IMR-90 (cell line): ENCODE results near the gene PRKCH.

Experiments
- CEBPB ChIP-seq: IDR thresholded peaks from 2 replicates; pipeline ENCODE4 v1.6.1; 2012; ENCODE audit warnings: low read depth, low read length, improper control_type of control experiment
- CHD1 ChIP-seq: IDR thresholded peaks from 2 replicates; pipeline ENCODE4 v1.6.1; 2012; ENCODE audit warnings: low read depth, low read length, improper control_type of control experiment
- FOS ChIP-seq: fragments of 150-350 bp; IDR thresholded peaks from 2 replicates; pipeline ENCODE4 v1.6.1; 2016; ENCODE audit warnings: low read depth, low read length
- MXI1 ChIP-seq: IDR thresholded peaks from 2 replicates; pipeline ENCODE4 v1.6.1; 2012; ENCODE audit warnings: low read depth, mild to moderate bottlenecking, low read length, moderate library complexity, borderline replicate concordance
- POLR2A ChIP-seq: IDR thresholded peaks from 2 replicates; pipeline ENCODE4 v1.6.1; 2012; ENCODE audit warnings: mild to moderate bottlenecking, low read depth, low read length
- USF2 ChIP-seq: fragments of 150-350 bp; IDR thresholded peaks from 2 replicates; pipeline ENCODE4 v1.6.1; 2017; ENCODE audit warnings: mild to moderate bottlenecking, antibody characterized with exemption, low read length, low read depth
- TF ChIP-seq, protein P1 (sequence below): conservative IDR thresholded peaks from 2 replicates; pipeline ENCODE4 v1.5.1; 2012; ENCODE audit warnings: mild to moderate bottlenecking, low read depth, low read length, improper control_type of control experiment
- TF ChIP-seq, protein P2 (sequence below): fragments of 150-350 bp; IDR thresholded peaks from 2 replicates; pipeline ENCODE4 v1.6.1; 2016; ENCODE audit warnings: low read depth, mild to moderate bottlenecking, low read length, moderate library complexity, borderline replicate concordance

- TF ChIP-seq, protein P1, sequence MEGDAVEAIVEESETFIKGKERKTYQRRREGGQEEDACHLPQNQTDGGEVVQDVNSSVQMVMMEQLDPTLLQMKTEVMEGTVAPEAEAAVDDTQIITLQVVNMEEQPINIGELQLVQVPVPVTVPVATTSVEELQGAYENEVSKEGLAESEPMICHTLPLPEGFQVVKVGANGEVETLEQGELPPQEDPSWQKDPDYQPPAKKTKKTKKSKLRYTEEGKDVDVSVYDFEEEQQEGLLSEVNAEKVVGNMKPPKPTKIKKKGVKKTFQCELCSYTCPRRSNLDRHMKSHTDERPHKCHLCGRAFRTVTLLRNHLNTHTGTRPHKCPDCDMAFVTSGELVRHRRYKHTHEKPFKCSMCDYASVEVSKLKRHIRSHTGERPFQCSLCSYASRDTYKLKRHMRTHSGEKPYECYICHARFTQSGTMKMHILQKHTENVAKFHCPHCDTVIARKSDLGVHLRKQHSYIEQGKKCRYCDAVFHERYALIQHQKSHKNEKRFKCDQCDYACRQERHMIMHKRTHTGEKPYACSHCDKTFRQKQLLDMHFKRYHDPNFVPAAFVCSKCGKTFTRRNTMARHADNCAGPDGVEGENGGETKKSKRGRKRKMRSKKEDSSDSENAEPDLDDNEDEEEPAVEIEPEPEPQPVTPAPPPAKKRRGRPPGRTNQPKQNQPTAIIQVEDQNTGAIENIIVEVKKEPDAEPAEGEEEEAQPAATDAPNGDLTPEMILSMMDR, result no peak
- TF ChIP-seq CHD1 (no peak), FOS (no peak), POLR2A (no peak), MXI1 (no peak), CEBPB (no peak), USF2 (no peak)
- TF ChIP-seq, protein P2, sequence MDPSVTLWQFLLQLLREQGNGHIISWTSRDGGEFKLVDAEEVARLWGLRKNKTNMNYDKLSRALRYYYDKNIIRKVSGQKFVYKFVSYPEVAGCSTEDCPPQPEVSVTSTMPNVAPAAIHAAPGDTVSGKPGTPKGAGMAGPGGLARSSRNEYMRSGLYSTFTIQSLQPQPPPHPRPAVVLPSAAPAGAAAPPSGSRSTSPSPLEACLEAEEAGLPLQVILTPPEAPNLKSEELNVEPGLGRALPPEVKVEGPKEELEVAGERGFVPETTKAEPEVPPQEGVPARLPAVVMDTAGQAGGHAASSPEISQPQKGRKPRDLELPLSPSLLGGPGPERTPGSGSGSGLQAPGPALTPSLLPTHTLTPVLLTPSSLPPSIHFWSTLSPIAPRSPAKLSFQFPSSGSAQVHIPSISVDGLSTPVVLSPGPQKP, result no peak
These were observed 106.9 kb downstream of the PRKCH start for GRCh38 chr14:61428261-61428660.
